NCI-H187 (cell line): ENCODE data around the gene ZSCAN12.
"Not testable (repeated sequence)": the region's sequence is repeated elsewhere in the genome, so short reads cannot be mapped to it uniquely, and the experiment has no call there.

Experiments
- DNase-seq, 2 experiments: peaks; one replicate each; lab custom pipeline; 2025; lab: John Stamatoyannopoulos, UW

Gene ZSCAN12

GRCh38 chr6:28393912-28394662 is 5.5 kb downstream of the ZSCAN12 start:
- no peak for DNase-seq

- DNase-seq = no peak
Measured at GRCh38 chr6:28390688-28391087, 8.9 kb downstream of the ZSCAN12 start.

GRCh38 chr6:28384143-28384533 is 15.4 kb downstream of the ZSCAN12 start:
- no peak for DNase-seq

GRCh38 chr6:28383235-28384142 is 16.1 kb downstream of the ZSCAN12 start:
- DNase-seq = peak; percentile 23 to 51

- DNase-seq = no peak
Measured at GRCh38 chr6:28380381-28380780, 19.2 kb downstream of the ZSCAN12 start.

- DNase-seq = no peak
Measured at GRCh38 chr6:28378644-28379043, 20.9 kb downstream of the ZSCAN12 start.

GRCh38 chr6:28377879-28378278 is 21.7 kb downstream of the ZSCAN12 start:
- no peak for DNase-seq

GRCh38 chr6:28373925-28374324 is 25.6 kb downstream of the ZSCAN12 start:
- no peak for DNase-seq

- no peak for DNase-seq
Measured at GRCh38 chr6:28371706-28372451, 27.7 kb downstream of the ZSCAN12 start.

GRCh38 chr6:28371280-28371679 is 28.3 kb downstream of the ZSCAN12 start:
- no peak for DNase-seq

GRCh38 chr6:28370440-28370839 is 29.1 kb downstream of the ZSCAN12 start:
- DNase-seq = no peak

GRCh38 chr6:28369463-28369862 is 30.1 kb downstream of the ZSCAN12 start:
- DNase-seq = no peak

GRCh38 chr6:28368522-28368921 is 31.0 kb downstream of the ZSCAN12 start:
- no peak for DNase-seq

- DNase-seq = not testable (repeated sequence)
Measured at GRCh38 chr6:28365590-28365989, 34.0 kb downstream of the ZSCAN12 start.

GRCh38 chr6:28360961-28361360 is 38.6 kb downstream of the ZSCAN12 start:
- DNase-seq = no peak

GRCh38 chr6:28359562-28359961 is 40.0 kb downstream of the ZSCAN12 start:
- DNase-seq = not testable (repeated sequence)

GRCh38 chr6:28357036-28357435 is 42.5 kb downstream of the ZSCAN12 start:
- DNase-seq = no peak

GRCh38 chr6:28356666-28357020 is 42.9 kb downstream of the ZSCAN12 start:
- DNase-seq = no peak

- DNase-seq = peak; percentile 60 to 76
Measured at GRCh38 chr6:28355743-28356665, 43.5 kb downstream of the ZSCAN12 start.

GRCh38 chr6:28354688-28355554 is 44.6 kb downstream of the ZSCAN12 start:
- no peak for DNase-seq
